ENCODE data around the gene SDF4. TPM values are rescaled to one million over a fixed set of nuclear protein-coding genes. Genes with fewer than 3 reads are reported as not detected.
A peak's percentile ranks its signal among the peaks of the same experiment; 100 is the strongest.

Gene SDF4
- total and polyA plus RNA-seq, 2 of the 8 experiments (the other 6 are each of a cell fraction or from before 2014, with no cell fraction given): 45.5 to 75.6 TPM

DNA sequence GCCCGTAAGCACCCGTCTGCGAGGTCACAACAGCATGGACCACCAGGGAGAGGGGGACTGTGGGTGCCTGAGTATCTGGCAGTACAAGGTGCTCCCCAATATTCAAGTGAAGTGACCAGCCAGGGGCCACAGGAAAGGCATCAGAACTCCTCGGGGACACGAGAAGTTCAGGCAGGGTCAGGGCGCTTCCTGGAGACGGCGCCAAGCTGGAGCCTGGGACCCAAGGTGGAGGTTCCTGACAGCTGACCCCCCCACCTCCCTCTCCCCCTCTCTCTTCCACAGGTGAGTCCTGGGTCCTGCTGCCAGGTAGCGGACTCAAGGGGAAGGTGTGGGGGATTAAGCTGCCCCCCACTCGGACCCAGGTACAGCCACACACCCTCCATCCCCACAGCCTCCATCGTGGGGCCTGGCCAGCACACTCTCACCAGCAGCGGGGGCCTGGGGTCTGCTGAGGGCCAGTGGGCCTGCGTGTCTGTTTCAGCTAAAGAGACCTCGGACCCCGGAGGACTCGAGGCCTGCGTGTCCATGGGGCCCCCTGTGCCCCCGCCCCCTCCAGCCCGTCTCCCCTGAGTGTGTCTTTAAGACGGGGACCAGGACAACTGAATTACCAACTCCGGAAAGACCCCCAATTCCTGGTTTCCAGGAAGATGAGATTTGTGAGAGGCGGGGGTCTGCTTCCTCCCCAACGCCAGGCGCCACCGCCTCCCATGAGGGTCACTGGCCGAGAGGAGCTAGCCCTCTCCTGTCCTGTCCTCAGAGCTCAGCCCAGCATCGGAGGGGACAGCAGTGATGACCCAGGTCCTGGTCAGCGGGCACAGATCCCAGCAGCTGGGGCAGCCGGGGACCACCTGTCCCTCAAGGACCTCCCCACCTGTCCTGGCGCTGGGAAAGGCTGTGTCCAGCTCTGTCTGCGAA is 31.6 kb downstream of the SDF4 start:
- H3K4me1 ChIP-seq (replicated peaks in 1 of 4; ENCODE audit: control insufficient read depth in 3 of 4, insufficient read depth in 4 of 4, low read length in 3 of 4): peaks cover 0 to 4% (median under 1%) of the 10 kb centered on the region in 4 experiments; a peak in 4 of 7 replicates
- no peaks in the 10 kb centered on the region; the same call in 1 of the 2 replicates for H3K23me2 ChIP-seq (ENCODE audit: low read depth, low read length)
- H3K27me3 ChIP-seq (replicated peaks in 1 of 4; ENCODE audit: control insufficient read depth in 3 of 4, extremely low read depth in 1 of 4, insufficient read depth in 3 of 4, low read length in 3 of 4): peaks cover 2 to 4% (median 3%) of the 10 kb centered on the region in 4 experiments; a peak in 4 of 7 replicates
- H3K27ac ChIP-seq (ENCODE audit: low read depth, low read length): no peak overlapping the region
- H4K91ac ChIP-seq (replicated peaks; ENCODE audit: insufficient read length, low read length): peak overlapping the region; percentile 44
- H2AFZ ChIP-seq (ENCODE audit: low read length): no peak overlapping the region
- H3K9me3 ChIP-seq (ENCODE audit: insufficient read depth in 2 of 2, low read depth in 1 of 2, low read length in 1 of 2): no peaks in the 10 kb centered on the region
- POLR2A ChIA-PET (ENCODE audit: partially characterized antibody): interaction anchor here (0.9 to 1.7 kb wide), 3 partner anchors 16 to 178 kb away, joined by 3 to 6 read pairs (median 4); partner anchors contain the start of gene TTLL10
- H3K56ac ChIP-seq (replicated peaks; ENCODE audit: insufficient read length, low read depth, low read length): no peak overlapping the region
- no peaks in the 10 kb centered on the region for H3K79me2 ChIP-seq (ENCODE audit: control insufficient read depth in 1 of 2, insufficient read depth in 2 of 2, low read length in 2 of 2)
- peak overlapping the region; percentile 17; the same call in 1 of the 2 replicates for H2AK5ac ChIP-seq (ENCODE audit: low read depth, low read length)
- peak overlapping the region; percentile 68; the same call in 1 of the 2 replicates for H2BK12ac ChIP-seq (ENCODE audit: low read depth, low read length)
- H3K14ac ChIP-seq (ENCODE audit: insufficient read length): no peak overlapping the region
- H3K23ac ChIP-seq (ENCODE audit: insufficient read length): no peak overlapping the region
- DNase-seq (ENCODE audit: low read depth in 1 of 2, low spot score in 2 of 2): peak in 1 of 2 experiments; percentile 47
- peak overlapping the region; percentile 12 to 70; a peak in 2 of 4 replicates for H3K4me2 ChIP-seq (ENCODE audit: insufficient read depth in 1 of 2, low read depth in 2 of 2, low read length in 2 of 2)
- no peak overlapping the region for H2BK5ac ChIP-seq (ENCODE audit: low read depth, low read length)
- H3K36me3 ChIP-seq (ENCODE audit: control insufficient read depth in 2 of 4, insufficient read depth in 4 of 4, low read length in 3 of 4): no peaks in the 10 kb centered on the region
- H3K9ac ChIP-seq (replicated peaks in 1 of 4; ENCODE audit: extremely low read depth in 1 of 4, low read depth in 3 of 4, low read length in 3 of 4): no peak overlapping the region
- no peak overlapping the region for H2BK120ac ChIP-seq (replicated peaks; ENCODE audit: low read depth, low read length)
- no peak overlapping the region for H4K5ac ChIP-seq (ENCODE audit: insufficient read length, low read depth, low read length)
- H3K4ac ChIP-seq (replicated peaks; ENCODE audit: insufficient read length, low read depth, low read length): peak overlapping the region; percentile 81
- CTCF ChIA-PET (ENCODE audit: partially characterized antibody): interaction anchor here (0.6 to 1.2 kb wide), 5 partner anchors 13 to 77 kb away, joined by 3 read pairs; no protein-coding TSS in a partner anchor
- peak overlapping the region; percentile 100; the same call in 1 of the 2 replicates for H2BK15ac ChIP-seq (ENCODE audit: low read length)
- no peaks in the 10 kb centered on the region for H3K79me1 ChIP-seq (ENCODE audit: low read depth, low read length)
- WGBS, 2 experiments (ENCODE audit: extremely low coverage in 1 of 2, insufficient coverage in 1 of 2, insufficient read length in 1 of 2, insufficient replicate concordance in 2 of 2, low coverage in 1 of 2, low lambda C conversion rate in 2 of 2, missing lambda C conversion rate in 1 of 2): 81% methylated on average over 26 of the region's 31 CpGs; no CpG with 5 or more reads in 1 of the 2 experiments
- FAIRE-seq: no peak
- H3K18ac ChIP-seq (ENCODE audit: extremely low read depth, low read length): peak overlapping the region; percentile 78; the same call in 1 of the 2 replicates
- peak overlapping the region in 1 of 4 experiments; percentile 67; a peak in 3 of 8 replicates for H3K4me3 ChIP-seq (ENCODE audit: extremely low read depth in 1 of 4, insufficient read depth in 2 of 4, low read depth in 3 of 4, low read length in 4 of 4)
- H2BK20ac ChIP-seq (ENCODE audit: low read length): no peak overlapping the region; the same call in 1 of the 2 replicates
- no peak overlapping the region for H4K8ac ChIP-seq (ENCODE audit: extremely low read depth, insufficient read depth, low read length)
- no peaks in the 10 kb centered on the region for H4K20me1 ChIP-seq (replicated peaks in 1 of 2; ENCODE audit: control insufficient read depth in 1 of 2, insufficient read depth in 2 of 2, low read length in 2 of 2)
- no peak for TF ChIP-seq CHD2 (IDR thresholded peaks at IDR 0.05; ENCODE audit: low read length)
- no peak for TF ChIP-seq MAFK (IDR thresholded peaks at IDR 0.05; ENCODE audit: low read depth, low read length)
- TF ChIP-seq NANOG (IDR thresholded peaks at IDR 0.05; ENCODE audit: insufficient read depth, low read depth, low read length, poor library complexity, severe bottlenecking): no peak
- TF ChIP-seq, protein P1, sequence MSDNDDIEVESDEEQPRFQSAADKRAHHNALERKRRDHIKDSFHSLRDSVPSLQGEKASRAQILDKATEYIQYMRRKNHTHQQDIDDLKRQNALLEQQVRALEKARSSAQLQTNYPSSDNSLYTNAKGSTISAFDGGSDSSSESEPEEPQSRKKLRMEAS (IDR thresholded peaks at IDR 0.05): no peak
- TF ChIP-seq KDM5A (IDR thresholded peaks at IDR 0.05; ENCODE audit: low read length): no peak
- no peak for TF ChIP-seq FOSL1 (IDR thresholded peaks at IDR 0.05; ENCODE audit: insufficient read depth, low read depth, low read length)
- TF ChIP-seq RXRA (IDR thresholded peaks at IDR 0.05; ENCODE audit: insufficient read depth, low read depth, low read length): no peak
- no peak for TF ChIP-seq CBX5 (IDR thresholded peaks at IDR 0.05; ENCODE audit: low read depth, low read length)
- no peak for TF ChIP-seq RFX5 (IDR thresholded peaks at IDR 0.05; ENCODE audit: borderline replicate concordance, low read depth, low read length)
- TF ChIP-seq CEBPB (IDR thresholded peaks at IDR 0.05; ENCODE audit: low read depth, low read length): no peak
- TF ChIP-seq NRF1 (IDR thresholded peaks at IDR 0.05; ENCODE audit: low read depth, low read length): no peak

Measured in H1 (cell line).